Progenitor cell of endocrine pancreas (in vitro differentiated cells): ENCODE results near the gene BEST3. TPM values are rescaled to one million over a fixed set of nuclear protein-coding genes. Genes with fewer than 3 reads are reported as not detected.

ENCODE experiments used
- DNase-seq: peaks from one replicate; pipeline ENCODE4 v3.0.0; 2021; ENCODE audit warnings: low spot score; ENCODE audit not compliant: unreplicated experiment
- H3K27ac Mint-ChIP-seq: 2 replicates; pipeline ENCODE4 v1.8.0; 2021; ENCODE audit warnings: mild to moderate bottlenecking, moderate library complexity, mixed read lengths
- H3K27me3 Mint-ChIP-seq: 2 replicates; pipeline ENCODE4 v1.8.0; 2021; ENCODE audit warnings: mixed read lengths
- H3K36me3 Mint-ChIP-seq: 2 replicates; pipeline ENCODE4 v1.8.0; 2022; ENCODE audit warnings: mixed read lengths; ENCODE audit not compliant: insufficient read depth
- H3K4me1 Mint-ChIP-seq: 2 replicates; pipeline ENCODE4 v1.8.0; 2021; ENCODE audit warnings: low read depth, mixed read lengths
- H3K4me3 Mint-ChIP-seq: 2 replicates; pipeline ENCODE4 v1.8.0; 2021; ENCODE audit warnings: low read depth, mild to moderate bottlenecking, moderate library complexity, mixed read lengths
- H3K9me3 Mint-ChIP-seq: 2 replicates; pipeline ENCODE4 v1.8.0; 2021; ENCODE audit warnings: low read depth, mixed read lengths
- total RNA-seq: library from RNA; stranded (reverse); gene quantifications from 2 replicates; pipeline ENCODE4 v1.2.1, GENCODE V29; 2021
- TF ChIP-seq, protein P1 (sequence below): fragments of 200-600 bp; sonication (generic); IDR thresholded peaks from one replicate; pipeline ENCODE4 v1.5.0; 2021; ENCODE audit warnings: antibody characterized with exemption, mild to moderate bottlenecking; ENCODE audit not compliant: unreplicated experiment

Gene BEST3
- total RNA-seq, 1 donor from 2014 or later: not detected

DNA sequence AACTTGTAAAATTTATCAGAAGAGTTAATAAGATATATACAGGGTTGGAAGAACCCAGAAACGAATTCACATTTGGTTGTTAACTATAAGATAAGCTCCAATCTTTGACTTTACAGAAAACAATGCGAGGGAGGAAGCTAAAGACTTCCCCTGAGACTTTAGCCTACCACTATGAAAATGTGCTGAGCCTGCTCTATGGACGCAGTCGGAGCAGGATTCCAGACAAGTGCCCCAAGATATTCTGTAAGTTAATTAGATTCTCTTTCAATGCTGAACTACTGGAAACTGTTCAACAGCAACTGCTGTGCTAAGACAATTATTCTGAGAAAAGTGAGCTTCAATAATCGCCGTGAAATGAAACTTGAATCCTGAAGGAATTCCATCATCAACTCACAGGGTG is 80.1 kb downstream of the BEST3 start:
- TF ChIP-seq, protein P1, sequence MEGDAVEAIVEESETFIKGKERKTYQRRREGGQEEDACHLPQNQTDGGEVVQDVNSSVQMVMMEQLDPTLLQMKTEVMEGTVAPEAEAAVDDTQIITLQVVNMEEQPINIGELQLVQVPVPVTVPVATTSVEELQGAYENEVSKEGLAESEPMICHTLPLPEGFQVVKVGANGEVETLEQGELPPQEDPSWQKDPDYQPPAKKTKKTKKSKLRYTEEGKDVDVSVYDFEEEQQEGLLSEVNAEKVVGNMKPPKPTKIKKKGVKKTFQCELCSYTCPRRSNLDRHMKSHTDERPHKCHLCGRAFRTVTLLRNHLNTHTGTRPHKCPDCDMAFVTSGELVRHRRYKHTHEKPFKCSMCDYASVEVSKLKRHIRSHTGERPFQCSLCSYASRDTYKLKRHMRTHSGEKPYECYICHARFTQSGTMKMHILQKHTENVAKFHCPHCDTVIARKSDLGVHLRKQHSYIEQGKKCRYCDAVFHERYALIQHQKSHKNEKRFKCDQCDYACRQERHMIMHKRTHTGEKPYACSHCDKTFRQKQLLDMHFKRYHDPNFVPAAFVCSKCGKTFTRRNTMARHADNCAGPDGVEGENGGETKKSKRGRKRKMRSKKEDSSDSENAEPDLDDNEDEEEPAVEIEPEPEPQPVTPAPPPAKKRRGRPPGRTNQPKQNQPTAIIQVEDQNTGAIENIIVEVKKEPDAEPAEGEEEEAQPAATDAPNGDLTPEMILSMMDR: no peak
- H3K9me3 Mint-ChIP-seq: no peaks in the 10 kb centered on the region

DNA sequence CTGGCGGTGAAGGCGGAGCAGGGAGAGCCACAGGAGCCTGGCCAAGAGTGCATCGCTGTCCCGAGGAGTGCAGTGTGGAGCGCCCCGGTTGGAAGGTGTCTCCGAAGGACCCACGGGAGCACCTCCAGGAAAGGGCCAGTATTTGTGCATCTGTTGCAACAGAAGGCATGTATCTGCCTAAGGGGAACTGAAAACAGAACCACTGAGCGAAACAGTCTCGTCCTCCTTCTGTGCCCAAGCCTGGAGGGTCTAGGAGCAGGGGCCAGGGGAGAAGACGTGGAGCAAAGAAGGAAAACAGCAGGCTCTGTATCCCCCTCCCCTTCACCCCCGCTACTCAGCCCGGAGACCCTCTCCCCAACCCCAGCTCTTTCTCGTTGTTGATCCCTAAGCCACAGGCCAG is 83.1 kb downstream of the BEST3 start:
- no peak overlapping the region for H3K4me3 Mint-ChIP-seq
- peaks cover 7% of the 10 kb centered on the region for H3K27me3 Mint-ChIP-seq
- TF ChIP-seq, protein P1: no peak
- no peak overlapping the region for H3K27ac Mint-ChIP-seq
- H3K36me3 Mint-ChIP-seq: no peaks in the 10 kb centered on the region
- DNase-seq: no peak
- no peaks in the 10 kb centered on the region for H3K9me3 Mint-ChIP-seq
- no peaks in the 10 kb centered on the region for H3K4me1 Mint-ChIP-seq

More for the DNA sequence above, 80.1 kb downstream of the BEST3 start:
- H3K4me1 Mint-ChIP-seq: no peaks in the 10 kb centered on the region
- no peak overlapping the region for H3K27ac Mint-ChIP-seq
- H3K36me3 Mint-ChIP-seq: no peaks in the 10 kb centered on the region
- no peak for DNase-seq
- H3K27me3 Mint-ChIP-seq: peaks cover 7% of the 10 kb centered on the region
- no peak overlapping the region for H3K4me3 Mint-ChIP-seq

DNA sequence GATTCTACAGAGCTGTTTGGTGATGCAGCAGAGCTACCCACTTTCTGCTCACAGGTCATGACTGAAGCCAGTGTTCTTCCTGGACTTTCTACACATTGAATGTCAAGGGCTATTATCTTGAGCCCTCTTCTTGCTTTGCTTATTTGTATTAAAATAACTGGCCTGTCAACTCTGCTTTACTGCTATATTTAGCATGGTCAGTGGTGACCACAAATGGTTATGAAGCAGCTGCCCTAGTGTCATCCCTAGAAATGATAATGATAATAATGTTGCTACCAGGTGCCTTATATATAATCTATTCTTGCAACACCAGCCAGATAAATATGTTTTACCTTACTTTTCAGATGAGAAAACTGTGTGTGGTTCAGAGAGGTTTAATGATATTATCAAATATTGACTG is 85.8 kb downstream of the BEST3 start:
- no peak overlapping the region for H3K27ac Mint-ChIP-seq
- H3K4me1 Mint-ChIP-seq: no peaks in the 10 kb centered on the region
- H3K4me3 Mint-ChIP-seq: no peak overlapping the region
- H3K36me3 Mint-ChIP-seq: no peaks in the 10 kb centered on the region
- TF ChIP-seq, protein P1: no peak
- peaks cover 10% of the 10 kb centered on the region for H3K27me3 Mint-ChIP-seq
- no peaks in the 10 kb centered on the region for H3K9me3 Mint-ChIP-seq
- no peak for DNase-seq

DNA sequence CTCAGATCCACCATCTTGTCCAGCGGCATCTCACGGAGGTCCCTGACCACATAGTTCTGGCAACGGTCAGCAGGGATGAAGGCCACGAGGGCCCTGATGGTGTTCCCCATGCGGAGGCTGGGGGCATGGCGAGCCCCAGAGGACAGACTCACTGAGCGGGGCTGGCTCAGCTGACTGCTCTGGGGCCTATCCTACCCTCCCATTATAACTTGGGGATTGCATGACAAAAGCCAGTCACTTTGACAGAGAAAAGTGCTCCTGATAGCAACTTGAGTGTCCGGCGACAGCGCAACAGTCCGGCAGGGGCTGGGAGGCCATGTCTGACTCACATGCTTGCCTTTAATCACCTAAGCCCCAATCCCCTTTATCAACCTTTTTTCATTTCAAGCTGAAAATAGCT is 88.4 kb downstream of the BEST3 start, which contains the start of gene LRRC10:
Gene LRRC10, minus strand, starts transcription at position 179 of the 400 bp plus-strand sequence. Its CDS starts 69 bp downstream, at position 110.
- Mint-ChIP-seq H3K36me3 (no peaks in the 10 kb centered on the region), H3K4me3 (no peak within 1 kb of the TSS), H3K4me1 (peaks cover 1% of the 10 kb centered on the region), H3K27me3 (peaks cover 8% of the 10 kb centered on the region), H3K9me3 (no peaks in the 10 kb centered on the region), H3K27ac (no peak within 1 kb of the TSS)
- DNase-seq: no peak
- TF ChIP-seq, protein P1: no peak

DNA sequence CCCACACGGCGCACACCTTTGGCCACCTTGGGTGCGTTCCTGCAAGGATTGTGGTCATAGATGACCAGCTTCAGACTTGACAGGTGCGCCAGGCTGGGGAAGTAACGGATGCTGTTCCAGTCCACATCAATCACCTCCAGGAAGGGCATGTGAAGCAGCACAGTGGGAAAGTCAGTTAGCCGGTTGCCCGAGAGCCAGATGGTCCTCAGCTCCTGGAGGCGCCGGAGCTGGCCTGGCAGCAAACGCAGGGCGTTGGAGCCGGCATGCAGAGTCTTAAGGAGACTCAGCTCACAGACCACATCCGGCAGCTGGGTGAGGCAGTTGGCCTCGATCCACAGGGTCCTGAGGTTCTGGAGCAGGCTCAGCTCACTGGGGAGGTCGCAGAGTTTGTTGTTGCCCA is 89.0 kb downstream of the BEST3 start:
- no peak for DNase-seq
- Mint-ChIP-seq H3K36me3 (no peaks in the 10 kb centered on the region), H3K27me3 (peaks cover 2% of the 10 kb centered on the region), H3K9me3 (no peaks in the 10 kb centered on the region), H3K4me1 (peaks cover 1% of the 10 kb centered on the region), H3K27ac (no peak overlapping the region), H3K4me3 (no peak overlapping the region)
- TF ChIP-seq, protein P1: no peak
